HL-60 (cell line): ENCODE results near the gene FCRL4.

Experiments used
- POLR2AphosphoS5 ChIP-seq: IDR thresholded peaks from 2 replicates; pipeline ENCODE4 v1.6.1; 2012; ENCODE audit warnings: low read depth
- TF ChIP-seq, protein P1 (sequence below): IDR thresholded peaks from one replicate; pipeline ENCODE4 v1.5.1; 2011; ENCODE audit warnings: low read length, control low read depth, inconsistent platforms; ENCODE audit not compliant: insufficient read depth

DNA sequence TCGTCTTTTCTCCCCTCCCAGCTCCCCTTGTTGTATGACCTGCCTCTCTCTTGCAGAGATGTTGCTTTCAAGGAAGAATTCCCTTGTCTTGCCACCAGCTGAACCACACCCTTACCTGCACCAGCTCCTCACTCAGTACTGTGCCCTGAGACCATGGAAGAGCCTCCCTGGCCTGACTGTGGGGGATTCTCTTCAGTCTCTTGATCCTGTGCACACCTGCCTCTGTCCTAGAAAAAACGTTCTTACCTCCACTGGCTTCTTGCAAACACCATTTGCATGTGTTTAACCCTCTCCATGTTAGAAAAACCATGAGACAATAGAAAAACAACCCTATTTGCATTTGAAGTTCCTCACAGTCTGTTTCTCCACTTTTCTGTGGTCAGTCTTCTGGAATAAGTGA is 43.3 kb upstream of the FCRL4 start:
- TF ChIP-seq, protein P1, sequence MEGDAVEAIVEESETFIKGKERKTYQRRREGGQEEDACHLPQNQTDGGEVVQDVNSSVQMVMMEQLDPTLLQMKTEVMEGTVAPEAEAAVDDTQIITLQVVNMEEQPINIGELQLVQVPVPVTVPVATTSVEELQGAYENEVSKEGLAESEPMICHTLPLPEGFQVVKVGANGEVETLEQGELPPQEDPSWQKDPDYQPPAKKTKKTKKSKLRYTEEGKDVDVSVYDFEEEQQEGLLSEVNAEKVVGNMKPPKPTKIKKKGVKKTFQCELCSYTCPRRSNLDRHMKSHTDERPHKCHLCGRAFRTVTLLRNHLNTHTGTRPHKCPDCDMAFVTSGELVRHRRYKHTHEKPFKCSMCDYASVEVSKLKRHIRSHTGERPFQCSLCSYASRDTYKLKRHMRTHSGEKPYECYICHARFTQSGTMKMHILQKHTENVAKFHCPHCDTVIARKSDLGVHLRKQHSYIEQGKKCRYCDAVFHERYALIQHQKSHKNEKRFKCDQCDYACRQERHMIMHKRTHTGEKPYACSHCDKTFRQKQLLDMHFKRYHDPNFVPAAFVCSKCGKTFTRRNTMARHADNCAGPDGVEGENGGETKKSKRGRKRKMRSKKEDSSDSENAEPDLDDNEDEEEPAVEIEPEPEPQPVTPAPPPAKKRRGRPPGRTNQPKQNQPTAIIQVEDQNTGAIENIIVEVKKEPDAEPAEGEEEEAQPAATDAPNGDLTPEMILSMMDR: no peak
- no peak for TF ChIP-seq POLR2AphosphoS5
